Measurements from ENCODE around the gene MAB21L1.

MAB21L1 gene

DNA sequence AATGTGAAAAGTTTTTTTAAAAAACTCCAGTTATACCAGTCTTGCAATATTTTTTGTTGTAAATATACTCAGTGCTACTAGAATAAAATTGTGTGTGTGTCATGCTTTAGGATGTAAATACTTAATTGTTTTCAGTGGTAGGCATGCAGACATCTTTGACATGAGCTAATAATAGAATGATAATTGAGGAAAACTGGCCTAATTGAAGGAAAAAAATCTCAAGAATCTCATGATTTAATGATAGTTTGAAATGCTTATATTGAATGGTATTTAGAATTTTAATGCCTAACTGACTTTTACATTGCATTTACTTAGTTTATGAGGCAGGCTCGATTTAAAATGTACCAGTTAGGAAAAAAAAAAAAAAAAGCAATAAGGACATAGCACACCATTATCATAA, 3.2 kb upstream of the MAB21L1 start:
- DNase-seq (ENCODE audit: low spot score), result no peak

- peak; percentile 76 for DNase-seq (ENCODE audit: low spot score)
Observed at GRCh38 chr13:35479038-35479492, 2.6 kb upstream of the MAB21L1 start.

GRCh38 chr13:35478271-35479037, 2.0 kb upstream of the MAB21L1 start:
- peak; percentile 51 for DNase-seq (ENCODE audit: low spot score)

DNA sequence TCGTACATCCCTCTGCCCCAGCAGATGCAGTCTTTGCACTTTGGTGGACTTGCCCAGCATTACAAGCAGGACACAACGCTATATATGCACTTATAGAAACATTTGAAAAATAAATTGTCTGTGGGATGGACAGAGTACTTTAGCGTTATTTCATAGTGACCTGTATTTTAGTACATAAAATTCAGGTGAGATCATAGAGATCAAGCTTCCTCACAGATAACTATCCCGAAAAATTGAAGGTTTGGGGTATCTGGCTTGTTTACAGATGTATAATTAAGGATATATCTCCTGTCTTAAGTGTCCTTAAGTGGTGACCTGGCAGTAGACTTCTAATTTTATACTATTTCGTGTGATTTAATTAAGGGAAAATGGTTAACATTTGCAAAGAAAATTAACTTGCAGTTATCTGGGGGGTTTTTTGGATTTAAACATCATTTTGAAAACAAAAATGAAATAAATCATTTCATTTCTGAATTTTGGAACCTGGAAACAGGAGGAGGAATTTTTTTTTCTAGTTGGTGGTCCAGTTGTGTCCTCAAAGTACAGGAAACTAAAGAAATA, 977 bp upstream of the MAB21L1 start:
- DNase-seq (ENCODE audit: low spot score), result peak; percentile 42

- peak; percentile 65 for DNase-seq (ENCODE audit: low spot score)
Observed at GRCh38 chr13:35475212-35475959, 1.1 kb downstream of the MAB21L1 start.

DNA sequence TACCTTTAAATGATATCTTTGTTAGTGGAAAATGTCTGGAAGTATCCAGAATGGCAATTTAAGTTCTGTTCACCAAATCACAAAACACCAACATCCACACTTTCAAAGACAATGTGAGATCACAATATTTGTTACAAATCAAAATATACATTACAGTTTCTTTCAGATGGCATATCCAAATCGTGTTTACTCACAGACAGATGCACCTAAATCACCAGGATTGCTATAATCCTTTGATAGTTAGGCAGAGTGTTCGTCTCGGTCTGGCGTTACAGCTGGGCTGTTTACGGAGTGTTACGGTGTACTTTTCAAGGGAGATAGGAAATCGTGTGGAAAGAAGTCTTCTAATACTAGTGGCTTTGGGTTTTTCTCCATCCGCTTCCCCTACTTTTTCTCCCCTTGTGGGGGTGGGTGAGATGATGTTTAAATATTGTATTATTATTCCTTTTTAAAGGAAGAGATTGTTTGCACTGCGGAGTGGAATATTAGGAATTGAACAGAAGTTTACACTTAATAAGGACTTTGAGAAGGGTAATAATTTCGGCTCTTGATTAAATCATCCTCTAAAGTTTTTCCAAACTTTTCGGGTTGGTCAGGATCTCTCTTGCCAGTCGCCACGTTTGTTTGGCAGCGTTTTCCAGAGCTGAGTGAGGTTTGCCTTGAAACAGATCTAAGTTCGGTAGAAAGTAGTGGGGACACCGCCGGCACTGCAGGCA, 1.8 kb downstream of the MAB21L1 start:
- DNase-seq (ENCODE audit: low spot score), result peak; percentile 37

DNA sequence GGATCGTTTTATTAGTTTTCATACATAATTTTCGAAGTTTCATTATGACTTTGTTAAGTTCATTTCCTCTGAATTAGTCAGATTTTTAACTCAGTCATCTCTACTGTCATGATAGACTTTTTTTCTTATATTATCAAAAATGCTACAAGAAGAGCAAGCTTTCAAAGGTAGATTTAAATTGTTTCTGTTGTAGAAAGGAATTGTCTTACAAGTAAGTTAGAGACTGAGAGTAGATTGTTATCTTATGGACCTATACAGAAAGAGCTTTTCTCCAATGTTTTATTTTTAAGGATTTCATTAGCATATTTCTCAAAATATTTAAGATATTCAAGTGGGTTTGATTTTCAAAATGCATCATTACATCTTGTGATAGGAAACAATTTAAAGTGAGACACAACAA, 2.7 kb downstream of the MAB21L1 start:
- peak; percentile 14 for DNase-seq (ENCODE audit: low spot score)

- DNase-seq (ENCODE audit: low spot score), result peak; percentile 42
Observed at GRCh38 chr13:35473206-35473775, 3.2 kb downstream of the MAB21L1 start.

DNA sequence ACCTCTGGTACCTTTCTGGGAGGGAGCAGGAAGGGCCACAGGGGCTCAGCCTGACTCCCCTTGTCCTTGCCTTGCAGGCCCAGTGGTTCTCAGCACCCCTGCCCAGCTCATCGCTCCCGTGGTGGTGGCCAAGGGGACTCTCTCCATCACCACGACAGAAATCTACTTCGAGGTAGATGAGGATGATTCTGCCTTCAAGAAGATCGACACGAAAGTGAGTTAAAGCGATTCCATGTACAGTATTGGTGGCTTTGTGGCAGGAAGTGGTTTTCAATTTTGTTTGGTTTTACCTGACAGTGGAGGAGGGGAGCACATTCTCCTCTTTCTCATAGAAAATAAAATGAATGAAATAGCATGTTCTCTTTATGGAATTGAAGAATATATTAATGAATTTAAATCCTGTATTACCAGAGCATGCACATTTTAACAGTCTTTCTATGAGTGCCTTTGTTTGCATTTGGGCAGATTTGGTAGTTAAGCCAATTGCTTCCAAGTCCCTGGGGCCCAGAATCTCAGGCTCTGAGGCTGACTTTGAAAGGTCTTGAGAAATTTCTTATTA, 4.1 kb downstream of the MAB21L1 start:
- peak; percentile 52 for DNase-seq (ENCODE audit: low spot score)

GRCh38 chr13:35471706-35472322, 4.7 kb downstream of the MAB21L1 start:
- DNase-seq (ENCODE audit: low spot score), result peak; percentile 53

DNA sequence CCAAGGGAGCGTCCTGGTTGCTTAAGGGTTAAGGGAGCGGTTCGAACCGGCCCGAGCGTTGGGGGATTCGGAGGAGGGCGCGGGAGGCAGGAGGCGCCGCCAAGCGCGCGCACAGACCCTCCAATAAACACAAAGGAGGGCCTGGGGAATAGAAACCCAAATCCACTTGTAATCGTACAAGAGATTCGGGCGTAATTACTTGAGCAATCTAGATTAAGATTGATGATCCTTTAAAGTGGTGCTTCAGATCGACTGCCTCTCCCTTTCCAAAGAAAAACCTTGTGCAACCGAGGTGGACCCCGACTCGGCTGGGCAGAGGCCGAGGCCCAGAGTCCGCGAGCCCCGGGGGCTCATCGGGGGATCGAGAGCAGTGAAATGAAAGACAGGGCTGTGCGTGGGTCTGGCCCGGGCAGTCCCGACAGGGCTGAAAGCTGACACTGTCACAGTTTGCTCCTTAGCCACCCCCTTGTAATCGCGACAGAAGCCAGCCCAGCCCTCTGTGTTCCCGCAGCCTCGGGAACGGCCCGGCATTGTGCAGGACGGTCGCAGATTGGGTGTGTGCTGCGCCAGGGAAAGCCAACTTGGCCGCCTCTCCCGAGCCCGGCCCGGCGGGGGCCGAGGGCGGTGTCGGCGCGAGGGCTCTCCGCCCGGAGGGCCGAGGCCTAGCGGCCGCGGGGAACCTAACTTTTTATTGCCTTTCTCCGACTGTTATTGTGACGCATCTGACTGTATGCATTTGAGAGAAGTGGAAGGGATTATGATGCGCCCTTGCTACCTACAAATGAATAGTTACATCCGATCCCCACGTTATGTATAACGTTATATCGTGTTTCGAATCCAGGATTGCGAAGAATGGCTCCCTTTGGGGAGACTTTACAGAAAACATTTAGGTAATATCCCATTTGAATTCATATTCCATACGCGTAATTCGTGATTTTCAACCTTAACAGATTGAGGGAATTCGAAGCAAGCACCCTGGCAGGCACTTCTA, 5.5 kb downstream of the MAB21L1 start:
- DNase-seq (ENCODE audit: low spot score), result peak; percentile 78

- peak; percentile 42 for DNase-seq (ENCODE audit: low spot score)
Observed at GRCh38 chr13:35469806-35470525, 6.5 kb downstream of the MAB21L1 start.

- peak; percentile 22 for DNase-seq (ENCODE audit: low spot score)
Observed at GRCh38 chr13:35468195-35468594, 8.3 kb downstream of the MAB21L1 start.

DNA sequence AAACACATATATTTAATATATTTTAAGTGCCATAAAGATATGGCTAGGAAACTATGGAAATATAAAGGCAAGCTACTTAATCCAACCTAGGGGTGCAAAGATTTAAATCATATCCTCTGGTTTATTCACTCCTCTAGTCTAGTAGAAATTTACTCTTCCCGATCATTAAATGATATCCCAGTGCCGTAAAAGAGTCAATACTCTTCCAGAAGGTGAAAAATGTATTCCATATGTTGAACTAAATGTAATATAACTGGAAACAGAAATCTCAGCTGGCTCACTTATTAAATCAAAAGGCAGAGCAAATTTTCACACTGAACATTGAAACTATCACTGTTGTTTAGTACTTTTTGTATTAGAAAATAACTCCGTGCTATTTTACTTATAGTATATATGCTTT, 11.1 kb downstream of the MAB21L1 start:
- DNase-seq (ENCODE audit: low spot score), result no peak

DNA sequence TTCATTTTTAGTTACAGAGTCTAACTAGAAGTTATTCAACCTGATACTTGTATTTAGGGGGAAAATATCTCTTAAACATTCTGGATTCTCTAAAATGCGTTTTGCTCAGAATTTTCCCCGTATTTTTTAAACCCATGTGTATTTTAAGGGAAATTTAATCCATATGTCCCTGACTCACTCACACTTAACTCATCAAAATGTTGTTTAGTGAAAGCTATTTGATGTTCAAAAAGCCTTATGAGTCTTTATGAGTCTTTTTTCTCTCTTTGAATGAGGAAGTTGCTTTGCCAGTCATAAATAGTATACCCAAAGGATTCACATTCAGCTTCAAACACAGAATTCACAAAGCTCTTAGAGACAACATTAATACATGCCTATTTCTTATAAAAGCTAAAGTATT, 16.4 kb downstream of the MAB21L1 start:
- DNase-seq (ENCODE audit: low spot score), result no peak

- DNase-seq (ENCODE audit: low spot score), result no peak
Observed at GRCh38 chr13:35457258-35457657, 19.2 kb downstream of the MAB21L1 start.

DNA sequence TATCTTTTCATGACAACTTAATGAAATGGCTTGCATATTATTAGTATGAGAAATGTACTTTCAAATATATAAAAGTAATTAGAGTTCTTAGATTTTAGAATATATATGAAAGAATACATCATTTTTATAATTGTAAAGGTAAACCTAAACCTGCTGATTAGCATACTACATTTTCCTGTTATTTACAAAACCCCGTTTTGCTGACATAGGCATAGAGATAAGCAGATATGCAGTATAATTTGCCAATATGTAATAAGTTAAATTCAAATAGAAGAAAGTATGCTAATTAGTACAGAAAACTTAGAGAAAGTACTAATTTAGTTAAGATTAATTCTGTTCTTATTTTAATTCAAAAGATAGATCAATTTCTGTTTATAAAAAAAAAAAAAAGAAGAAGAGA, 21.5 kb downstream of the MAB21L1 start:
- DNase-seq (ENCODE audit: low spot score), result no peak

GRCh38 chr13:35449821-35450220, 26.7 kb downstream of the MAB21L1 start:
- no peak for DNase-seq (ENCODE audit: low spot score)

- no peak for DNase-seq (ENCODE audit: low spot score)
Observed at GRCh38 chr13:35448465-35448864, 28.0 kb downstream of the MAB21L1 start.

Measured in cerebellar cortex (tissue), 1 donor.